Gastroesophageal sphincter (tissue), 3 donors: ENCODE data around the gene PLCB1.

Source experiments
- CTCF ChIP-seq, 4 experiments: fragments of 200-600 bp in 2 of 4; fragments of 450-650 bp in 2 of 4; sonication (generic) in 1 of 4; IDR thresholded peaks; one replicate each; pipeline ENCODE4 v1.5.1; 2017 to 2019; ENCODE audit warnings: antibody characterized with exemption in 4 of 4, mild to moderate bottlenecking in 2 of 4, moderate library complexity in 2 of 4
- POLR2A ChIP-seq, 2 donors: fragments of 450-650 bp; IDR thresholded peaks; one replicate each; pipeline ENCODE4 v1.6.1; 2017; ENCODE audit warnings: antibody characterized with exemption in 2 of 2, mild to moderate bottlenecking in 2 of 2, moderate library complexity in 1 of 2
- POLR2AphosphoS5 ChIP-seq: sonication (generic); formaldehyde crosslinking; IDR thresholded peaks from one replicate; pipeline ENCODE4 v1.6.1; 2017; ENCODE audit warnings: antibody characterized with exemption

- TF ChIP-seq CTCF (IDR thresholded peaks at IDR 0.05) (no peak), POLR2A (IDR thresholded peaks at IDR 0.05) (no peak), POLR2AphosphoS5 (no peak)
Measured at GRCh38 chr20:8339349-8339748, 207.3 kb downstream of the PLCB1 start.
